Lung (tissue), 12 donors: ENCODE results near the gene ELP4. TPM values are rescaled to one million over a fixed set of nuclear protein-coding genes. Genes with fewer than 3 reads are reported as not detected.

Source experiments
- ATAC-seq: fragments of 200-7000 bp; cut with Tn5 transposase; one replicate; pipeline ENCODE4 v1.9.1; 2020; ENCODE audit warnings: moderate number of reproducible peaks; ENCODE audit not compliant: insufficient read depth, low FRiP score
- DNase-seq, 3 donors: peaks; one replicate each; pipeline ENCODE4 v3.0.0-alpha.2; 2013 to 2017
- H3K27ac ChIP-seq, 2 donors: one replicate each; pipeline ENCODE4 v1.5.1; 2013; ENCODE audit warnings: mild to moderate bottlenecking in 2 of 2, moderate library complexity in 2 of 2, control low read depth in 1 of 2, inconsistent platforms in 1 of 2, low read depth in 1 of 2, low read length in 1 of 2
- H3K27me3 ChIP-seq, 3 donors: one replicate each; pipeline ENCODE4 v1.5.1; 2013; ENCODE audit warnings: low read length in 2 of 3; ENCODE audit not compliant: control insufficient read depth in 3 of 3, insufficient read depth in 3 of 3
- H3K36me3 ChIP-seq, 4 donors: one replicate each; pipeline ENCODE4 v1.5.1; 2013; ENCODE audit warnings: low read length in 4 of 4, mild to moderate bottlenecking in 1 of 4, moderate library complexity in 1 of 4; ENCODE audit not compliant: control insufficient read depth in 4 of 4, insufficient read depth in 4 of 4
- H3K4me1 ChIP-seq, 5 donors: one replicate each; pipeline ENCODE4 v1.5.1; 2013; ENCODE audit warnings: low read length in 5 of 5, mild to moderate bottlenecking in 2 of 5, moderate library complexity in 1 of 5; ENCODE audit not compliant: control insufficient read depth in 5 of 5, insufficient read depth in 5 of 5
- H3K4me3 ChIP-seq: one replicate; pipeline ENCODE4 v1.5.1; 2013; ENCODE audit warnings: mild to moderate bottlenecking, control low read depth, moderate library complexity
- H3K9ac ChIP-seq, 2 donors: one replicate each; pipeline ENCODE4 v1.5.1; 2013; ENCODE audit warnings: low read length in 2 of 2, control low read depth in 1 of 2; ENCODE audit not compliant: insufficient read depth in 1 of 2
- H3K9me3 ChIP-seq, 4 donors: one replicate each; pipeline ENCODE4 v1.5.1; 2013; ENCODE audit warnings: low read length in 3 of 4, mild to moderate bottlenecking in 1 of 4, moderate library complexity in 1 of 4; ENCODE audit not compliant: control insufficient read depth in 4 of 4, insufficient read depth in 3 of 4
- WGBS, 2 donors: extraction: QIAGEN DNeasy Blood & Tissue Kit; methylation state at CpG; one replicate each; pipeline ENCODE4 v1.1.7; 2013; 5-methylcytosine and 5-hydroxymethylcytosine counted together
- polyA plus RNA-seq, 2 donors: library from polyadenylated mRNA; stranded (reverse); fragments of 200-250 nt; gene quantifications; one replicate each; pipeline ENCODE4 v1.2.1, GENCODE V29; 2013
- total RNA-seq, 2 donors: library from RNA; depleted of rRNA in 1 of 2; stranded (reverse); fragments of >200 nt in 1 of 2; gene quantifications; one replicate each; pipeline ENCODE4 v1.2.1, GENCODE V29; 2014 to 2021
- TF ChIP-seq, protein P1 (sequence below): IDR thresholded peaks from 2 replicates; pipeline ENCODE4 v1.5.1; 2012; ENCODE audit warnings: mild to moderate bottlenecking; ENCODE audit errors: control extremely low read depth, extremely low read depth
- donor health status: control.
- donor health status: control.
- donor health status: Bipolar disorder and iron deficiency.
- donor health status: healthy.
- donor health status: DM: yes; HTN: yes; CAD: no.

ELP4 gene
- total and polyA plus RNA-seq, 4 donors: 7.7 to 47.8 (median 13.7) TPM

DNA sequence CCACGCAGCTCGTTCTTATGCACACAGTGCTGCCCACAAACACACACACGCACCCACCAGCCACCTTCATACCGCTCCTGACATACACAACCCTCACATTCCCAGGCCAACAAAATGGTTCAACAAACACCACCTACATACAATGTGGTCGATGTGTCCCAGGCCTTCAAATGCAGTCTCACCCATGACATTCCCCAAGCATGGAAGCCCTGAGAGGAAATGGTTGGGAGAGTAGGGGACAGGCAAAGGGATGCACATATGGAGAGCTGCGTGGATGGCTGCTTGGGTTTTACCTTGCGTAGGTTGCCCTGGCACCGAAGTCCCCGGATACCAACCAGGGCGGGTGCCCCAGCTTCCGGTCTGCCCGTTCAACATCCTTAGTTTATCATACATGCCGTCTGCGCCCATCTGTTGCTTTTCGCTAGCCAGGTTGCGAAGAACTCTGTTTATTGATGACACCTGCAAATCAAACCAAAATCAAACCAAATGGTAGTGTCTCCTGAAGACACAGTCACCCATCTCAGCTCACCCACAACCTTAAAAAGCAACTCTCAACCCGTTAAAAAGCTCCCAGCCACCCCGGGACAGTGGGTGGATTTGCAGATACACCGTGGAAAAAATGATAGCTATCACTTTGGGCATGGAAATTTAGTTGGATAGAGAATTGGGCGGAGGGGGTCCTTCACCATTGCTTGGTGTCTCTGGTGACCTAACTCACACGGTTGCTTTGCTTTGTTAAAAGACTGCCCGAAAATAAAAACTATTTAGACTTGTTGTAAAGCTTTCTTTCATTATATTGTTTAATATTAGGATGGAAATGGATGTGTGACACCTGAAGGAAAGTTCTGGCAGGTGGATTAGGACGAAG, 291.1 kb downstream of the ELP4 start:
- peaks cover 24 to 97% (median 92%) of the 10 kb centered on the region in 3 donors for H3K27me3 ChIP-seq
- 10 to 12% methylated on average over 23 of the region's 23 CpGs for WGBS, 2 donors

DNA sequence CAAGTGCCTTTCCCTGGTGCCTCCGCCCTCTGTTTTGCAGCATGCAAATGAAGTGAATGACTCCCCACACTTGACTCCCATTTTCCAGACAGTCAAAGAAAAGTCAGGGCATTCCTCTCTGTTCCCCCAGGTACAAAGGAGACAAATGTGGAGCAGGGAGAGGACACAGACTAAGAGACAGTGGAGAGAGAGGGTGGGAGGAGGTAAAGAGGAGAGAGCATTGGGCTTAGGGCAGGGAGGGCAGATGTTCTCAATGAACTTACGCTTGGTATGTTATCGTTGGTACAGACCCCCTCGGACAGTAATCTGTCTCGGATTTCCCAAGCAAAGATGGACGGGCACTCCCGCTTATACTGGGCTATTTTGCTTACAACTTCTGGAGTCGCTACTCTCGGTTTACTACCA, 291.7 kb downstream of the ELP4 start:
- H3K9me3 ChIP-seq: peaks cover 0 to 40% (median 0%) of the 10 kb centered on the region in 4 donors

More for the DNA sequence above, 291.1 kb downstream of the ELP4 start:
- ATAC-seq (no peak), DNase-seq (no peak)
- H3K27ac ChIP-seq: no peak overlapping the region
- no peaks in the 10 kb centered on the region for H3K36me3 ChIP-seq
- peaks cover 0 to 42% (median 0%) of the 10 kb centered on the region in 4 donors for H3K9me3 ChIP-seq
- TF ChIP-seq, protein P1, sequence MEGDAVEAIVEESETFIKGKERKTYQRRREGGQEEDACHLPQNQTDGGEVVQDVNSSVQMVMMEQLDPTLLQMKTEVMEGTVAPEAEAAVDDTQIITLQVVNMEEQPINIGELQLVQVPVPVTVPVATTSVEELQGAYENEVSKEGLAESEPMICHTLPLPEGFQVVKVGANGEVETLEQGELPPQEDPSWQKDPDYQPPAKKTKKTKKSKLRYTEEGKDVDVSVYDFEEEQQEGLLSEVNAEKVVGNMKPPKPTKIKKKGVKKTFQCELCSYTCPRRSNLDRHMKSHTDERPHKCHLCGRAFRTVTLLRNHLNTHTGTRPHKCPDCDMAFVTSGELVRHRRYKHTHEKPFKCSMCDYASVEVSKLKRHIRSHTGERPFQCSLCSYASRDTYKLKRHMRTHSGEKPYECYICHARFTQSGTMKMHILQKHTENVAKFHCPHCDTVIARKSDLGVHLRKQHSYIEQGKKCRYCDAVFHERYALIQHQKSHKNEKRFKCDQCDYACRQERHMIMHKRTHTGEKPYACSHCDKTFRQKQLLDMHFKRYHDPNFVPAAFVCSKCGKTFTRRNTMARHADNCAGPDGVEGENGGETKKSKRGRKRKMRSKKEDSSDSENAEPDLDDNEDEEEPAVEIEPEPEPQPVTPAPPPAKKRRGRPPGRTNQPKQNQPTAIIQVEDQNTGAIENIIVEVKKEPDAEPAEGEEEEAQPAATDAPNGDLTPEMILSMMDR: no peak
- H3K4me3 ChIP-seq: no peak overlapping the region
- H3K4me1 ChIP-seq: peaks cover 0 to 43% (median 14%) of the 10 kb centered on the region in 5 donors
- no peak overlapping the region for H3K9ac ChIP-seq

DNA sequence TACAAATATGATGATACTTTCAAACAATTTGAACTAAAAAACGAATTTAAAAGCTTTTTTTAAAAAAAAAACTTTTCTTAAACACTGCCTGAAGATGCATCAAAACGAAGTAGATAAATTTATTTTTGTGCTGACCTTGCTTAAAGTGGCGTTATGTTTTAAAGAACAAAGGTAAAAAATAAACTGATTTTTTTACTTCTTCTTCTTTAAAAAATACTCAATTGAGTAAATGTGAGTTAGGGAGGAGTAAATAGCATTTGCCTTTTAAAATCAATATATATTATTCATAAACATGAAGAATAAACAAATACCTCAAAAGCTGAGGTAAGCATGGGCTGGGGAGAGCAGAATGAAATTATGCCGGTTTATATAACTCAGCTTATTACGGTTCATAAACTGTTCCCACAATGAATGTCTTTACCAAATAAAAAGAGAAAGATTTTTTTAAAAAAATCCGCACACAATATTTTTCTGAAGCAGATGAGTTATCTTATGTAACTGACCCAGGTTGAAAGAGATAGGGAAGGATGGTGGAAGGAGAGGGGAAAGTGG, 292.5 kb downstream of the ELP4 start:
- peaks cover 0 to 41% (median 14%) of the 10 kb centered on the region in 5 donors for H3K4me1 ChIP-seq
- no peaks in the 10 kb centered on the region for H3K36me3 ChIP-seq
- WGBS, 2 donors: 12 to 13% methylated on average over 6 of the region's 6 CpGs
- TF ChIP-seq, protein P1: no peak
- H3K9ac ChIP-seq: no peak overlapping the region
- peaks cover 0 to 42% (median 0%) of the 10 kb centered on the region in 4 donors for H3K9me3 ChIP-seq
- H3K4me3 ChIP-seq: no peak overlapping the region
- peaks cover 19 to 95% (median 91%) of the 10 kb centered on the region in 3 donors for H3K27me3 ChIP-seq
- no peak for DNase-seq
- no peak for ATAC-seq
- H3K27ac ChIP-seq: no peak overlapping the region

More for the DNA sequence above, 291.7 kb downstream of the ELP4 start:
- no peak overlapping the region for H3K27ac ChIP-seq
- no peaks in the 10 kb centered on the region for H3K36me3 ChIP-seq
- H3K27me3 ChIP-seq: peaks cover 20 to 95% (median 90%) of the 10 kb centered on the region in 3 donors
- TF ChIP-seq, protein P1: no peak
- DNase-seq (no peak), ATAC-seq (no peak)
- no peak overlapping the region for H3K9ac ChIP-seq
- no peak overlapping the region for H3K4me3 ChIP-seq
- 14 to 15% methylated on average over 9 of the region's 9 CpGs for WGBS, 2 donors
- peaks cover 0 to 45% (median 14%) of the 10 kb centered on the region in 5 donors for H3K4me1 ChIP-seq
